Inferior parietal cortex (tissue), 1 donor: Measurements from ENCODE around the gene DCC.

ENCODE experiments used
- DNase-seq: peaks from one replicate; pipeline ENCODE4 v3.0.0-alpha.2; 2016; ENCODE audit errors: extremely low spot score

Gene DCC

DNA sequence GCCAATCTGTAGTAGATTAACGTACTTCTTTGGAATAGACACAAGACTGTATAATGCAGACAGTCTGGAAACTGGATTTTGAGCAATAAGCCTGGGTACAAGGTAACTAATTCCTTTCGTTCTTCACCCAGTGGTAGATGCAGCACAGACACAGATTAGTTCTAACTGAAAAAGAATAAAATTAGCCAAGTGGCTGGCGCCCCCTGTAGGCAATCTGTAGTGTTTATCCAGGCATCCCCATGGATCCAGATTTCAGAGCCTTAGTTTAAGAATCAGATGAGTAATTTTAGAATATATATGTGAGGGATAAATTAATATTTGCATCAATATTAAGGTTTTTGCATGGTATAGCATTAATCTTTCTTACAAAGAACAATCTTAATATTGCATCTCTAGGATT, 563.9 kb downstream of the DCC start:
- peak; percentile 81 for DNase-seq

DNA sequence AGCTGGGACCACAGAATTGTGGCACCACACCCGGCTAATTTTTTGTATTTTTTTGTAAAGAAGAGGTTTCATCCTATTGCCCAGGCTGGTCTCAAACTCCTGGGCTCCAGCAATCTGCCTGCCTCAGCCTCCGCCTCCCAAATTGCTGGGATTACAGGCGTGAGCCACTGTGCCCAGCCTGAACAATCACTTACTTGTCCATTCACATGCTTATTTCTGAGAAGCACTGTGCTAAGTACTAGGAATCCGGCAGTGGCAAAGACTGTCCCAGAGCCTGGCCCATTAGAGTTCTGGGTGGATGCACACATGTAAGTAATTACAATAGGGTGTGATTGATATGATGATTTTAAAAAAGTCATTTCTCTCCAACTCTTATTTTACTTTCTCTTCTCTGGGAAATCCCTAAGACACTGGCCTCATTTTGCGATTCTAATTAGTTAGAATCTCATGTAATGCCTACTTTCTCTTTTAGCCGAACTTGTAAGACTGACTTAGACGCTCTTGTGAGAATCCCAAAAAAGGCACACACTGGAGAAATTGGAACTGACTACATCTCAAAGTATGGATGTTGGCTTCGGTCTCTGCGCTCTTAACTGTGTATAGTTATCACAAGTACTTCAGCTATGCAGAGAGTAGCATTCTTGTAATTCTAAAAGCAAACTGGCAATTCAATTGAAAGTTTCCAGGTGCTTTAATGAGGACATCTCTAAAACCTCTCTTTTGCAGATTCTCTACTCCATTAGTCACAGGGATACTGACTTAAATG, 567.7 kb downstream of the DCC start:
- peak; percentile 25 for DNase-seq

DNA sequence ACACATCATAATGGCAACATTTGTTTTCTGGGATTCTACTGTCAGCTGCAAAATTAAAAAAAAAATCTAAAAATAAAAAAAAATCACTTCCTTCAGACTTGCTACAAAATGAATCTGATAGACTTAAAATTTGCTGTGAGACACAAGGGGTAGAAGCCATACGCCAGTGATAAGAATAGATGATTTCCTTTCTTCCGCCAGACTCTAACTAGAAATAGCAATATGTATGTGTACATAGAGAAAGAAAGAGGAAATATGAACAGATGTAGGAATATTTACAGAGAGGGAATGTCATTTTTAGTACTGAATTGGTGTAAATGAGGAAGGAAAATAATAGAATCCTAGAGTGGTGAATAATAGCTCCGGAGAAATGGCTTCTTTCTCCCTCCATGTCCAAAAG, 574.2 kb downstream of the DCC start:
- DNase-seq, result no peak

DNA sequence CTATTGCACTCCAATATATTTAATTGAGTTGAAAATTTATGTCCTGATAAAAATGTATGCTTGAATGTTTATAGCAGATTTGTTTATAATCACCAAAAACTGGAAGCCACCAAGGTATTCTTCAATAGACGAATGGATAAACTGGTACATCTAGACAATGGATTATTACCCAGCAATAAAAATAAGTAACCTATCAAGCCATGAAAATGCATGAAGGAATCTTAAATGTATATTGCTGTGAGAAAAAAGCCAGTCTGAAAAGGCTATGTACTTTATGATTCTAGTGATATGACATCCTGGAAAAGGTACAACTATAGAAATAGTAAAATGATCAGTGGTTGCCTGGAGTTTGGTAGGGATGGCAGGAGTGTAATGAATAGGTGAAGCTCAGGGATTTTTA, 580.7 kb downstream of the DCC start:
- DNase-seq, result no peak

- no peak for DNase-seq
Observed at GRCh38 chr18:52933356-52933755, 593.4 kb downstream of the DCC start.

GRCh38 chr18:52936931-52937330, 596.9 kb downstream of the DCC start:
- DNase-seq, result no peak

GRCh38 chr18:52937840-52938239, 597.8 kb downstream of the DCC start:
- DNase-seq, result no peak

DNA sequence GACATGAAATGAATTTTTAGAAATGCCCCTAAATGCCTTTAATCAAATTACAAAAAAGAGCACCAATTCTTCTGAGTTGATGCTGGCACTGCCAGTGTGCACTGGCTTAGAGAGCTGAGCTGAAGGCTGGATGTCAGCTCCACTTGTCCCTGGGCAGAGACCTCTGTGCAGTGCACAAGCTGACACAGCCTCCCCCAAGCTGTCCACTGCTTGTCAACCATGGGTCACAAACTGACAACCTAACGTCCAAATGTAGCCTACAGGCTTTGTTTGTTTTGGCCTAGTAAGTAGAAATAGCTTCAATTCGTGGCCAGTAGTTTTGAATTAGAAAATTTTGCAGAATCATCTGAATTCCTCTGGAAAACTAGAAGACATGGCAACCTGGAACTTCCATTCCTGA, 605.6 kb downstream of the DCC start:
- no peak for DNase-seq

- no peak for DNase-seq
Observed at GRCh38 chr18:52948868-52949444, 609.0 kb downstream of the DCC start.

GRCh38 chr18:52950155-52950554, 610.2 kb downstream of the DCC start:
- no peak for DNase-seq

DNA sequence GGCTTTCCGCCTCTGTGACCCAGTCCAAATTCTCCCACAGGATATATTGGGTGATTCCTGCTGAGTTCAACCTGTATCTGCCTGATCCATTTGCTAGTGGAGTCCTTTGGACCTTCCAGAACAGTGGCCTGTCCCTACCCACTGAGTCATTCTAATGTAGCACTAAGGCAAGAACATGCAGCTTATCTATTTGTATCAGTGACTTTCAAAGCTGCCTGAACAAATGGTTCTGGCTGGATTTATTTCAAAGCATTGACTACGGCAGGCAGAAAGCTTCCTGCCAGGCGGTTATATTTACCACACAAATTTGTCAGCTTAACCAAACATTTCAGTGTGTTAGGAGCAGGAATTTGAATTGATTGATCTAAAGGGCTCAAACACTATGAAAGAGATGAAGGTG, 613.4 kb downstream of the DCC start:
- DNase-seq, result no peak

GRCh38 chr18:52963481-52963880, 623.5 kb downstream of the DCC start:
- no peak for DNase-seq

GRCh38 chr18:52970686-52971085, 630.7 kb downstream of the DCC start:
- no peak for DNase-seq

- DNase-seq, result no peak
Observed at GRCh38 chr18:52971097-52971496, 631.1 kb downstream of the DCC start.

DNA sequence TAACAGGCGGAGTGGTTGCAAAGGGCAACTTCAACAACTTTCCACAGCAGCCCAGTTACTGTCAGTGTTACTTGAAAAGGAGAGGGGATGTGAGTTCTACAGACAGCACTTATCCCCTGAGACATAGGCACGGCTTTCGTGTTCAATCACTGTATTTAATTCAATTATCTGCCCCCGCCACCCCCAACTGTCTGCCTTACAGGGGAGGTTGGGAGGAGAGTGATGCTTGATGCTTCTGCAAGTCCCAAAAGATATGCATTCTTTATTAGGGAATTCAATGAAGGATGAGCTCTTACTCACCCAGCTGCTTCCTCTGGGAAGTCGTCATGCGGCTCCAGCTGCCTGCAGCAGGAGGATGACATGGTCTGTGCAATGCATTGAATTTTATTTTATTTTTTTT, 639.9 kb downstream of the DCC start:
- no peak for DNase-seq

GRCh38 chr18:52991246-52991645, 651.2 kb downstream of the DCC start:
- DNase-seq, result no peak

GRCh38 chr18:52992041-52992440, 652.0 kb downstream of the DCC start:
- no peak for DNase-seq

GRCh38 chr18:52995875-52996274, 655.9 kb downstream of the DCC start:
- DNase-seq, result no peak

GRCh38 chr18:52999633-53000032, 659.6 kb downstream of the DCC start:
- DNase-seq, result no peak

GRCh38 chr18:53004798-53005197, 664.8 kb downstream of the DCC start:
- DNase-seq, result no peak

DNA sequence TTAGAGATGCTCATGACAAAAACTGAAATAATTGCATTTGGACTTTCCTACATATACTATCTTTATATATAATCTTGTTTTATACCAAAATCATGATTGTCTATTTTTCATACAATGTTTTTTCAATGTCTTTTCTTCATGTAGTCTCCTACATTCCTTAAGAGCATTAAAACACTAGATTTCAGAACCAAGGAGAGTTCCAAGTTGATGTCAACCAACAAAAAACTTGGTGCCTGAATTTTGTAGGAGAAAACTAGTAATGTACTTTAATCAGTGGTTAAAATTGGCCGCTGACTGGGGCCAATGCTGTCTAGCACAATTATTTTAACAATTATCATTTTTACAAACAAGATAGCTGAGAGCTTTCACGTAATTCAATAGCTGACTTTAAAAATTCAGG, 678.8 kb downstream of the DCC start:
- DNase-seq, result no peak

- DNase-seq, result no peak
Observed at GRCh38 chr18:53025247-53025646, 685.2 kb downstream of the DCC start.

GRCh38 chr18:53028565-53028964, 688.6 kb downstream of the DCC start:
- DNase-seq, result no peak

- DNase-seq, result no peak
Observed at GRCh38 chr18:53033128-53033527, 693.1 kb downstream of the DCC start.
